K562 (cell line): Measurements from ENCODE around the gene TSPOAP1. TPM values are rescaled to one million over a fixed set of nuclear protein-coding genes. Genes with fewer than 3 reads are reported as not detected.

ENCODE experiments used
- ATAC-seq: fragments of 200-7000 bp; cut with Tn5 transposase; 3 replicates; pipeline ENCODE4 v1.9.1; 2020; ENCODE audit warnings: moderate library complexity
- BruUV-seq: library from RNA; stranded (reverse); fragments of 400-500 nt; replicated peaks from 2 replicates; lab custom pipeline; 2021; lab: Mats Ljungman, UMichigan
- CTCF ChIA-PET: fragments of 300-600 bp; formaldehyde crosslinking; extraction: SDS; loops from one replicate; lab custom pipeline; 2021; ENCODE audit warnings: low intra/inter-chr PET ratio; lab: Yijun Ruan, JAX
- POLR2A ChIA-PET: fragments of 300-600, 350-650 bp; sonication (Branson Sonifier 250); formaldehyde crosslinking; extraction: SDS; loops from one replicate; lab custom pipeline; 2021; ENCODE audit warnings: antibody characterized with exemption, inconsistent platforms; lab: Yijun Ruan, JAX
- DNase-seq, 4 experiments: peaks; one replicate each; pipeline versions ENCODE4 v3.0.0 to v3.0.0-alpha.2; 2011 to 2018; ENCODE audit warnings: low spot score in 3 of 4, mixed read lengths in 3 of 4; ENCODE audit errors: extremely low read depth in 1 of 4
- FAIRE-seq: peaks from 2 replicates; lab custom pipeline; 2011; peaks lifted over from hg19 to GRCh38; lab: Jason Lieb, UNC
- H2AFZ ChIP-seq: 2 replicates; pipeline ENCODE4 v1.6.0; 2011; ENCODE audit warnings: low read depth, low read length, control low read depth, inconsistent platforms
- H3K27ac ChIP-seq: fragments of 200-600 bp; 3 replicates; pipeline ENCODE4 v1.8.0; 2011; ENCODE audit warnings: low read depth, mild to moderate bottlenecking, control low read depth, inconsistent platforms, low read length, moderate library complexity, mixed read lengths; ENCODE audit errors: extremely low read depth
- H3K27me3 ChIP-seq, 2 experiments: fragments of 300-600 bp in 1 of 2; 2 replicates in 1 of 2; 3 replicates in 1 of 2; pipeline versions ENCODE4 v1.6.0 to v1.8.0; 2011; ENCODE audit warnings: inconsistent platforms in 2 of 2, low read length in 2 of 2, mild to moderate bottlenecking in 1 of 2, mixed read lengths in 1 of 2, moderate library complexity in 1 of 2; ENCODE audit not compliant: control insufficient read depth in 2 of 2, insufficient read depth in 2 of 2
- H3K36me3 ChIP-seq: fragments of 300-600 bp; 3 replicates; pipeline ENCODE4 v1.8.0; 2011; ENCODE audit warnings: mild to moderate bottlenecking, low read length, inconsistent platforms; ENCODE audit not compliant: control insufficient read depth, insufficient read depth
- H3K4me1 ChIP-seq, 2 experiments: fragments of 200-600 bp in 1 of 2; replicated peaks in 1 of 2; 2 replicates in 1 of 2; 3 replicates in 1 of 2; pipeline versions ENCODE4 v1.5.1 to v1.8.0; 2011; ENCODE audit warnings: inconsistent platforms in 2 of 2, low read length in 2 of 2, mild to moderate bottlenecking in 1 of 2, mixed read lengths in 1 of 2, moderate library complexity in 1 of 2; ENCODE audit not compliant: control insufficient read depth in 2 of 2, insufficient read depth in 2 of 2
- H3K4me2 ChIP-seq: 2 replicates; pipeline ENCODE4 v1.6.1; 2011; ENCODE audit warnings: low read length, control low read depth, inconsistent platforms, mixed read lengths; ENCODE audit not compliant: insufficient read depth
- H3K4me3 ChIP-seq: fragments of 200-600 bp; sonication (generic), shearing (Covaris generic); 2 replicates; pipeline ENCODE4 v1.5.1; 2016; ENCODE audit warnings: control low read depth, inconsistent platforms
- H3K79me2 ChIP-seq: fragments of 200-600 bp; 3 replicates; pipeline ENCODE4 v1.8.0; 2011; ENCODE audit warnings: low read length, inconsistent platforms; ENCODE audit not compliant: control insufficient read depth, insufficient read depth
- H3K9ac ChIP-seq, 2 experiments: 2 replicates each; pipeline versions ENCODE4 v1.6.0 to v1.6.1; 2011; ENCODE audit warnings: low read depth in 2 of 2, low read length in 2 of 2, control low read depth in 1 of 2, inconsistent platforms in 1 of 2, mild to moderate bottlenecking in 1 of 2, mixed read lengths in 1 of 2; ENCODE audit not compliant: insufficient read depth in 1 of 2
- H3K9me1 ChIP-seq: one replicate; pipeline ENCODE4 v1.6.0; 2011; ENCODE audit warnings: inconsistent platforms, mild to moderate bottlenecking, low read length, moderate library complexity; ENCODE audit not compliant: control insufficient read depth, insufficient read depth
- H3K9me3 ChIP-seq: replicated peaks from 2 replicates; pipeline ENCODE4 v1.5.1; 2011; ENCODE audit warnings: low read depth, low read length, inconsistent platforms; ENCODE audit not compliant: control insufficient read depth, insufficient read depth
- H4K20me1 ChIP-seq: replicated peaks from 2 replicates; pipeline ENCODE4 v1.6.1; 2011; ENCODE audit warnings: low read length, inconsistent platforms, mixed read lengths; ENCODE audit not compliant: control insufficient read depth, insufficient read depth
- CCAR2 ChIP-seq: fragments of 200-400 bp; formaldehyde crosslinking; IDR thresholded peaks from 2 replicates; pipeline ENCODE4 v1.6.1; 2017; ENCODE audit warnings: mild to moderate bottlenecking, low read depth, low read length
- CTCF ChIP-seq, 3 experiments: IDR thresholded peaks in 2 of 3; conservative IDR thresholded peaks in 1 of 3; 2 replicates each; pipeline ENCODE4 v1.5.1; 2011 to 2012; ENCODE audit warnings: low read length in 3 of 3, mild to moderate bottlenecking in 3 of 3, control low read depth in 2 of 3, improper control_type of control experiment in 1 of 3, inconsistent platforms in 1 of 3, low read depth in 1 of 3, mixed read lengths in 1 of 3, moderate library complexity in 1 of 3; ENCODE audit not compliant: insufficient read depth in 2 of 3
- FOXK1 ChIP-seq: sonication (generic); formaldehyde crosslinking; IDR thresholded peaks from 2 replicates; pipeline ENCODE4 v1.8.0; 2022; ENCODE audit warnings: missing genetic modification reagents, mild to moderate bottlenecking, borderline replicate concordance
- HCFC1 ChIP-seq: IDR thresholded peaks from 2 replicates; pipeline ENCODE4 v1.6.1; 2012; ENCODE audit warnings: low read depth, low read length, improper control_type of control experiment
- HEY1 ChIP-seq: fragments of 250-450 bp; sonication (Bioruptor Pico); IDR thresholded peaks from 2 replicates; pipeline ENCODE4 v1.5.0; 2020; ENCODE audit warnings: mild to moderate bottlenecking, moderate library complexity, borderline replicate concordance
- MEF2D ChIP-seq: conservative IDR thresholded peaks from 2 replicates; pipeline ENCODE4 v1.6.1; 2016; ENCODE audit warnings: low read depth, missing genetic modification characterization, missing compliant biosample characterization
- PML ChIP-seq: IDR thresholded peaks from 2 replicates; pipeline ENCODE4 v1.6.1; 2012; ENCODE audit warnings: low read length, inconsistent platforms
- RAD21 ChIP-seq, 2 experiments: fragments of 250-450 bp in 1 of 2; fragments of 450-650 bp in 1 of 2; sonication (Bioruptor Pico) in 1 of 2; formaldehyde crosslinking in 1 of 2; IDR thresholded peaks in 1 of 2; conservative IDR thresholded peaks in 1 of 2; 2 replicates each; pipeline versions ENCODE4 v1.4.0 to v1.8.0; 2020 to 2022; ENCODE audit warnings: mild to moderate bottlenecking in 2 of 2, moderate library complexity in 1 of 2
- SETDB1 ChIP-seq: IDR thresholded peaks from one replicate; pipeline ENCODE4 v1.6.1; 2012; ENCODE audit warnings: low read length, control low read depth, inconsistent platforms
- ZFP30 ChIP-seq: fragments of 250-450 bp; sonication (Bioruptor Pico); IDR thresholded peaks from 2 replicates; pipeline ENCODE4 v1.8.0; 2022; ENCODE audit warnings: moderate library complexity, mild to moderate bottlenecking, inconsistent platforms, borderline replicate concordance
- ZNF133 ChIP-seq: fragments of 250-450 bp; sonication (Bioruptor Pico); IDR thresholded peaks from 2 replicates; pipeline ENCODE4 v1.4.0; 2020; ENCODE audit warnings: mild to moderate bottlenecking
- ZNF316 ChIP-seq: fragments of 450-650 bp; IDR thresholded peaks from 2 replicates; pipeline ENCODE4 v1.6.1; 2016
- ZNF561 ChIP-seq: fragments of 450-650 bp; formaldehyde crosslinking; conservative IDR thresholded peaks from 2 replicates; pipeline ENCODE4 v1.4.0; 2020; ENCODE audit warnings: mild to moderate bottlenecking, moderate library complexity
- WGBS: fragments of 100-300 bp; shearing (Covaris generic); methylation state at CpG from one replicate; pipeline ENCODE4 v1.1.6; 2016; ENCODE audit warnings: low coverage, mixed read lengths; ENCODE audit not compliant: insufficient coverage; ENCODE audit errors: missing lambda C conversion rate; 5-methylcytosine and 5-hydroxymethylcytosine counted together
- in situ Hi-C: fragments of 300-500 bp; cut with MboI; formaldehyde crosslinking; loops from 4 replicates; pipeline ENCODE4 v1.15.0; 2018; ENCODE audit warnings: inconsistent platforms, mixed read lengths
- intact Hi-C: fragments of 100-400 bp; cut with micrococcal nuclease; formaldehyde crosslinking; loops from 2 replicates; pipeline ENCODE4 v1.14.2; 2022
- polyA plus RNA-seq, 8 experiments: library from polyadenylated mRNA; depleted of rRNA in 4 of 8; stranded (reverse) in 5 of 8; unstranded in 3 of 8; fragments of >200 nt; fragmentation: Nextera tagmentation in 2 of 8; fragmentation: Illumina TruSeq in 1 of 8; extraction: Ambion mirVana in 2 of 8; extraction: Trizol in 1 of 8; gene quantifications; 2 replicates each; pipeline versions ENCODE4 v1.2.1 to v1.2.3, GENCODE V29; 2011 to 2014; ENCODE audit warnings: inconsistent platforms in 1 of 8, missing spikeins in 1 of 8
- total RNA-seq, 7 experiments: library from RNA; depleted of rRNA in 6 of 7; stranded (reverse); fragments of >200 nt in 6 of 7; fragmentation: Illumina TruSeq in 2 of 7; extraction: Trizol in 2 of 7; gene quantifications; 2 replicates each; pipeline versions ENCODE4 v1.2.1 to v1.2.3, GENCODE V29; 2011 to 2021; ENCODE audit warnings: low replicate concordance in 1 of 7
- TF ChIP-seq, protein P1 (sequence below): fragments of 250-450 bp; sonication (Bioruptor Pico); IDR thresholded peaks from 2 replicates; pipeline ENCODE4 v1.5.0; 2022; ENCODE audit warnings: mild to moderate bottlenecking

Gene TSPOAP1
- total and polyA plus RNA-seq, 9 of the 15 experiments (the other 6 are each of a cell fraction or from before 2014, with no cell fraction given) = 0.87 to 3.9 (median 1.8) TPM; not detected in 2

DNA sequence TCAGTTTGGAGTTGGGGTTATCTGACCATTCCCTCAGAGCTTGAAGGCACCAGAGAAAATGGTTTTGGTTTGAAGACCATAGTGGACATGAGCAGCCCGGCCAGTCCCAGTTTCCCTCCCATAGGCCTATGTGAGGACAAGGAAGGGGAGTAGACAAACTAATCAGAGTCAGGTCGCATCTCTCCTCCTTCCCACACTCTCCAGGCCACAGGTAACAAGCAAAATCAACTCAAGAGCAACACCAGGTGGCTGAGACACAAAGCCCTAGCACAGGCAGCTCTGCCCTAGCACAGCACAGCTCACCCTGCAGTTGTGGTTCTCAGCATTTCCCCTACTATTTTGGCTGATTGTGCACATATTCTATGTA lies 16.2 kb upstream of the TSPOAP1 start:
- BruUV-seq = no TSS peak
- Histone ChIP-seq H3K9me1 (no peaks in the 10 kb centered on the region), H3K4me2 (no peak overlapping the region), H3K9me3 (no peaks in the 10 kb centered on the region), H3K79me2 (peaks cover 32% of the 10 kb centered on the region), H3K4me3 (no peak overlapping the region), H3K36me3 (peaks cover 77% of the 10 kb centered on the region), H3K9ac (peak overlapping the region in 1 of 2 experiments; percentile 18; a peak in 1 of 4 replicates), H2AFZ (no peak overlapping the region), H3K4me1 (peaks cover 9 to 11% of the 10 kb centered on the region in 2 experiments; a peak in 4 of 5 replicates), H3K27ac (no peak overlapping the region; the same call in 2 of the 3 replicates), H4K20me1 (no peaks in the 10 kb centered on the region), H3K27me3 (no peaks in the 10 kb centered on the region)
- 44% methylated on average over 2 of the region's 2 CpGs for WGBS
- CTCF ChIA-PET = no interaction called here
- ATAC-seq = peak; percentile 65
- in situ Hi-C loops (no loop called here), intact Hi-C loops (no loop called here)
- POLR2A ChIA-PET = interaction anchor here (0.7 to 10.4 kb wide), 10 partner anchors 9 to 103 kb away, joined by 3 to 257 read pairs (median 6); partner anchors contain the start of genes RNF43 and SUPT4H1
- no peak for DNase-seq
- peak; percentile 73 for FAIRE-seq
- TF ChIP-seq PML (0 out of 2 replicates have a peak, but pooled peaks have one; percentile 3), ZNF133 (CRISPR knock-in tag) (no peak), FOXK1 (CRISPR knock-in tag) (no peak), ZNF316 (peak; percentile 32; the same call in 1 of the 2 replicates), SETDB1 (no peak), HEY1 (no peak), CCAR2 (no peak), ZNF561 (CRISPR knock-in tag) (no peak), CTCF (IDR thresholded peaks at IDR 0.05 in 2 of 3, conservative IDR thresholded peaks at IDR 0.05 in 1 of 3; ENCODE audit: insufficient read depth in 2 of 3, low read depth in 1 of 3, low read length in 3 of 3) (peak in 2 of 3 experiments; percentile 30 to 32; a peak in 3 of 6 replicates), RAD21 (CRISPR knock-in tag; conservative IDR thresholded peaks at IDR 0.05 in 1 of 2, IDR thresholded peaks at IDR 0.05 in 1 of 2) (peak in 1 of 2 experiments; percentile 46; a peak in 2 of 4 replicates), ZFP30 (CRISPR knock-in tag) (no peak), HCFC1 (no peak), MEF2D (tag) (no peak)
- TF ChIP-seq, protein P1, sequence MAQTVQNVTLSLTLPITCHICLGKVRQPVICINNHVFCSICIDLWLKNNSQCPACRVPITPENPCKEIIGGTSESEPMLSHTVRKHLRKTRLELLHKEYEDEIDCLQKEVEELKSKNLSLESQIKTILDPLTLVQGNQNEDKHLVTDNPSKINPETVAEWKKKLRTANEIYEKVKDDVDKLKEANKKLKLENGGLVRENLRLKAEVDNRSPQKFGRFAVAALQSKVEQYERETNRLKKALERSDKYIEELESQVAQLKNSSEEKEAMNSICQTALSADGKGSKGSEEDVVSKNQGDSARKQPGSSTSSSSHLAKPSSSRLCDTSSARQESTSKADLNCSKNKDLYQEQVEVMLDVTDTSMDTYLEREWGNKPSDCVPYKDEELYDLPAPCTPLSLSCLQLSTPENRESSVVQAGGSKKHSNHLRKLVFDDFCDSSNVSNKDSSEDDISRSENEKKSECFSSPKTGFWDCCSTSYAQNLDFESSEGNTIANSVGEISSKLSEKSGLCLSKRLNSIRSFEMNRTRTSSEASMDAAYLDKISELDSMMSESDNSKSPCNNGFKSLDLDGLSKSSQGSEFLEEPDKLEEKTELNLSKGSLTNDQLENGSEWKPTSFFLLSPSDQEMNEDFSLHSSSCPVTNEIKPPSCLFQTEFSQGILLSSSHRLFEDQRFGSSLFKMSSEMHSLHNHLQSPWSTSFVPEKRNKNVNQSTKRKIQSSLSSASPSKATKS (CRISPR knock-in tag) = no peak
